Inflammatory macrophage treated with lipopolysaccharide for 1 hour (primary cell): ENCODE data around the gene ZNF500.
"Not testable (repeated sequence)": the region's sequence is repeated elsewhere in the genome, so short reads cannot be mapped to it uniquely, and the experiment has no call there.

Source experiments
- DNase-seq, 2 donors: peaks; one replicate each; pipeline ENCODE4 v3.0.0-alpha.2; 2020 to 2022

The ZNF500 gene

GRCh38 chr16:4738370-4738769 lies 28.6 kb downstream of the ZNF500 start:
- not testable (repeated sequence) for DNase-seq

- DNase-seq: no peak
These were observed 29.4 kb downstream of the ZNF500 start for GRCh38 chr16:4737545-4737944.

GRCh38 chr16:4736546-4736945 lies 30.4 kb downstream of the ZNF500 start:
- no peak for DNase-seq

GRCh38 chr16:4734730-4735535 lies 32.0 kb downstream of the ZNF500 start:
- DNase-seq: peak; percentile 65 to 81

GRCh38 chr16:4734063-4734729 lies 32.8 kb downstream of the ZNF500 start, which contains the start of the genes ANKS3 and DNAAF8:
Gene ANKS3, minus strand, starts transcription at chr16:4734271. Its CDS starts 4,122 bp downstream, at chr16:4730149.
Gene DNAAF8, plus strand, starts transcription at chr16:4734537. Its CDS starts 1,978 bp downstream, at chr16:4736515.
- peak; percentile 94 to 96 for DNase-seq

GRCh38 chr16:4733747-4734062 lies 33.3 kb downstream of the ZNF500 start:
- no peak for DNase-seq

- no peak for DNase-seq
These were observed 33.7 kb downstream of the ZNF500 start for GRCh38 chr16:4733211-4733742.

- DNase-seq: no peak
These were observed 37.1 kb downstream of the ZNF500 start for GRCh38 chr16:4729876-4730275.

- no peak for DNase-seq
These were observed 38.3 kb downstream of the ZNF500 start for GRCh38 chr16:4728676-4729075.

- no peak for DNase-seq
These were observed 40.3 kb downstream of the ZNF500 start for GRCh38 chr16:4726616-4727015.

- DNase-seq: no peak
These were observed 42.2 kb downstream of the ZNF500 start for GRCh38 chr16:4724661-4725270.

- DNase-seq: no peak
These were observed 43.7 kb downstream of the ZNF500 start for GRCh38 chr16:4723071-4723767.

- DNase-seq: no peak
These were observed 48.5 kb downstream of the ZNF500 start for GRCh38 chr16:4718466-4718865.

- no peak for DNase-seq
These were observed 52.0 kb downstream of the ZNF500 start for GRCh38 chr16:4714996-4715395.

- no peak for DNase-seq
These were observed 53.1 kb downstream of the ZNF500 start for GRCh38 chr16:4713663-4714501.

GRCh38 chr16:4709481-4709880 lies 57.5 kb downstream of the ZNF500 start:
- no peak for DNase-seq

- DNase-seq: no peak
These were observed 60.1 kb downstream of the ZNF500 start for GRCh38 chr16:4706871-4707270.

GRCh38 chr16:4704913-4705312 lies 62.0 kb downstream of the ZNF500 start:
- DNase-seq: no peak

- DNase-seq: no peak
These were observed 62.5 kb downstream of the ZNF500 start for GRCh38 chr16:4704491-4704890.

GRCh38 chr16:4703906-4704305 lies 63.1 kb downstream of the ZNF500 start:
- DNase-seq: no peak

GRCh38 chr16:4702466-4702808 lies 64.5 kb downstream of the ZNF500 start:
- DNase-seq: no peak

GRCh38 chr16:4701791-4702465 lies 65.0 kb downstream of the ZNF500 start:
- DNase-seq: no peak
